ENCODE results near the gene CDH3.

The CDH3 gene

DNA sequence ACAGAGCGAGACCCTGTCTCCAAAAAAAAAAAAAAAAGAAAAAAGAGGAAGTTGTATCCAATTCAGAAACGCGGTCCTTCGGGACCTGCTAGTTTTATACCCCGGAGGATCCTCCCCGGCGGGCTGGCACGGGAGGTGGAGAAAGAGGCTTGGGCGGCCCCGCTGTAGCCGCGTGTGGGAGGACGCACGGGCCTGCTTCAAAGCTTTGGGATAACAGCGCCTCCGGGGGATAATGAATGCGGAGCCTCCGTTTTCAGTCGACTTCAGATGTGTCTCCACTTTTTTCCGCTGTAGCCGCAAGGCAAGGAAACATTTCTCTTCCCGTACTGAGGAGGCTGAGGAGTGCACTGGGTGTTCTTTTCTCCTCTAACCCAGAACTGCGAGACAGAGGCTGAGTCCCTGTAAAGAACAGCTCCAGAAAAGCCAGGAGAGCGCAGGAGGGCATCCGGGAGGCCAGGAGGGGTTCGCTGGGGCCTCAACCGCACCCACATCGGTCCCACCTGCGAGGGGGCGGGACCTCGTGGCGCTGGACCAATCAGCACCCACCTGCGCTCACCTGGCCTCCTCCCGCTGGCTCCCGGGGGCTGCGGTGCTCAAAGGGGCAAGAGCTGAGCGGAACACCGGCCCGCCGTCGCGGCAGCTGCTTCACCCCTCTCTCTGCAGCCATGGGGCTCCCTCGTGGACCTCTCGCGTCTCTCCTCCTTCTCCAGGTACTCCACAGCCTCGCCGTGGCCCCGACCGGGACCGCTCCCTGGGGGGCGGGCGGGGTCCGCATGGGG is at the start of gene CDH3:
Gene CDH3 (plus strand): TSS at position 596 of the 779 bp plus-strand sequence. CDS start 70 bp downstream, at position 666.
- FAIRE-seq (no peak), DNase-seq (ENCODE audit: insufficient read length, low spot score) (no peak)
- TF ChIP-seq POLR2A (IDR thresholded peaks at IDR 0.05; ENCODE audit: low read depth, low read length) = no peak

DNA sequence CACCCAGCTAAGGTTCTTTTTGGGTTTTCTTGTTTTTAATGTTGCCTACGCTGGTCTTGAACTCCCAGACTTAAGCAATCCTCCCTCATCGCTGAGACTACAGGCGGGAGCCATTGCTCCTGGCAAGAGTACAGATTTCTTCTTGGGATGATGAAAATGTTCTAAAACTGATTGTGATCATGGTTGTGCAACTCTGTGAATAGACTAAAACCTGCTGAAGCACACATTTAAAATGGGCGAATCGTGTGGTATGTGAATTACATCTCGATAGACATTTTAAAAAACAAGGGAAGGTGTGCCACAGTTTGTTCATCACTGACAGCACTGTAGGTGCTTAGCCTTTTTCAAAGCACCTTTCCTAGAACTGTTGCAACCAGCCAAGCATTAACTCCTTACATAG is 48.8 kb upstream of the CDH3 start:
- DNase-seq (ENCODE audit: insufficient read length, low spot score) (no peak), FAIRE-seq (no peak)
- TF ChIP-seq POLR2A (IDR thresholded peaks at IDR 0.05; ENCODE audit: low read depth, low read length) = no peak

- no peak for TF ChIP-seq POLR2A (IDR thresholded peaks at IDR 0.05; ENCODE audit: low read depth, low read length)
- FAIRE-seq (no peak), DNase-seq (ENCODE audit: insufficient read length, low spot score) (no peak)
Observed at GRCh38 chr16:68599586-68599985, 45.5 kb upstream of the CDH3 start.

GRCh38 chr16:68605746-68606145 is 39.4 kb upstream of the CDH3 start:
- no peak for TF ChIP-seq POLR2A (IDR thresholded peaks at IDR 0.05; ENCODE audit: low read depth, low read length)
- no peak for FAIRE-seq
- DNase-seq (ENCODE audit: insufficient read length, low spot score) = peak; percentile 31

DNA sequence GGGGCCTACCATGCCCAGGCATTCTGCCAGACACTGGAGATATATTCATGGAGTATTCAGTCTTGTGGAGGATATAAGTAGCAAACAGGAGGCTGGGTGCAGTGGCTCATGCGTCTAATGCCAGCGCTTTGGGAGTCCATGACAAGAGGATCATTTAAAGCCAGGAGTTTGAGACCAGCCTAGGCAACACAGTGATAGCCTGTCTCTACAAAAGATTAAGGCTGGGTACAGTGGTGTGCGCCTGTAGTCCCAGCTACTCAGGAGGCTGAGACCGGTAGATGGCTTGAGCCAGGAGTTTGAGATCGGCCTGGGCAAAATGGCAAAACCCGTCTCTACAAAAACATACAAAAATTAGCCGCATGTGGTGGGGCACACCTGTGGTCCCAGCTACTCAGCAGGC is 37.7 kb upstream of the CDH3 start:
- FAIRE-seq (no peak), DNase-seq (ENCODE audit: insufficient read length, low spot score) (no peak)
- no peak for TF ChIP-seq POLR2A (IDR thresholded peaks at IDR 0.05; ENCODE audit: low read depth, low read length)

DNA sequence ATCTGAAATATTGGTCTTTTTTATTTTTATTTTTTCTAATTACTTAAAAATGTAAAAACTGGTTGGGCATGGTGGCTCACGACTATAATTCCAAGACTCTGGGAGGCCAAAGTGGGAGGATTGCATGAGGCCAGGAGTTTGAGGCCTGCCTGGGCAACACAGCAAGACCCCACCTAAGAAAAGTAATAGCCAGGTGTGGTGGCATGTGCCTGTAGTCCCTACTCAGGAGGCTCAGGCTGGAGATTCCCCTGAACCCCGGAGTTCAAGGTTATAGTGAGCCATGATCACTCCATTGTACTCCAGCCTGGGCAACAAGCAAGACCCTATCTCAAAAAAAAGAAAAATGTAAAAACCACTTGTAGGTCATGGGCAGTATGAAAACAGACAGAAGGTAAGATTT is 36.8 kb upstream of the CDH3 start:
- no peak for TF ChIP-seq POLR2A (IDR thresholded peaks at IDR 0.05; ENCODE audit: low read depth, low read length)

GRCh38 chr16:68612996-68613395 is 32.1 kb upstream of the CDH3 start:
- DNase-seq (ENCODE audit: insufficient read length, low spot score) = no peak
- no peak for FAIRE-seq
- no peak for TF ChIP-seq POLR2A (IDR thresholded peaks at IDR 0.05; ENCODE audit: low read depth, low read length)

More for the DNA sequence above, 36.8 kb upstream of the CDH3 start:
- FAIRE-seq = no peak
- no peak for DNase-seq (ENCODE audit: insufficient read length, low spot score)

- no peak for TF ChIP-seq POLR2A (IDR thresholded peaks at IDR 0.05; ENCODE audit: low read depth, low read length)
- no peak for FAIRE-seq
Observed at GRCh38 chr16:68617734-68618133, 27.4 kb upstream of the CDH3 start.

GRCh38 chr16:68626557-68626956 is 18.6 kb upstream of the CDH3 start:
- no peak for FAIRE-seq

More at GRCh38 chr16:68617734-68618133, 27.4 kb upstream of the CDH3 start:
- DNase-seq (ENCODE audit: insufficient read length, low spot score) = no peak

GRCh38 chr16:68627951-68628425 is 17.1 kb upstream of the CDH3 start:
- FAIRE-seq (no peak), DNase-seq (ENCODE audit: insufficient read length, low spot score) (no peak)
- TF ChIP-seq POLR2A (IDR thresholded peaks at IDR 0.05; ENCODE audit: low read depth, low read length) = no peak

More at GRCh38 chr16:68626557-68626956, 18.6 kb upstream of the CDH3 start:
- no peak for DNase-seq (ENCODE audit: insufficient read length, low spot score)
- no peak for TF ChIP-seq POLR2A (IDR thresholded peaks at IDR 0.05; ENCODE audit: low read depth, low read length)

- no peak for TF ChIP-seq POLR2A (IDR thresholded peaks at IDR 0.05; ENCODE audit: low read depth, low read length)
- FAIRE-seq (no peak), DNase-seq (ENCODE audit: insufficient read length, low spot score) (no peak)
Observed at GRCh38 chr16:68629351-68629910, 15.7 kb upstream of the CDH3 start.

- no peak for DNase-seq (ENCODE audit: insufficient read length, low spot score)
Observed at GRCh38 chr16:68636064-68636560, 9.0 kb upstream of the CDH3 start.

DNA sequence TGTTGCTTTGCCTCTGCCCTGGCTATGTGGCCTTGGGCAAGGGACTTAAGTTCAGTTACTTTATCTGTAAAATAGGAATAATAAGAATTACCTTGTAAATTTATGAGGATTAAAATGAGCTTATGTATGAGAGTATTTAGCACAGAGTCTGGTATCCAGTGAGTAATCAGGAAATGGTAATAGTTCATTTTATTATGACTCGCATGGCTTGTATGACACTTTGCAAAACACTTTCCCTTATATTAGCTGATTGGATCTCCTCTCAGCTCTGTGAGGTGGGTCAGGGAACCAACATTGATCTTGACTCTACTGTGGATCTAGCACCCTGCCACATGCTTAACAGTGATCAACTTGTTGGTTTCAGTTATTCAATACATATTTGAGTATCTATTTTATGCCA is 8.3 kb upstream of the CDH3 start:
- no peak for TF ChIP-seq POLR2A (IDR thresholded peaks at IDR 0.05; ENCODE audit: low read depth, low read length)
- no peak for DNase-seq (ENCODE audit: insufficient read length, low spot score)
- FAIRE-seq = no peak

More at GRCh38 chr16:68636064-68636560, 9.0 kb upstream of the CDH3 start:
- TF ChIP-seq POLR2A (IDR thresholded peaks at IDR 0.05; ENCODE audit: low read depth, low read length) = no peak
- FAIRE-seq = no peak

DNA sequence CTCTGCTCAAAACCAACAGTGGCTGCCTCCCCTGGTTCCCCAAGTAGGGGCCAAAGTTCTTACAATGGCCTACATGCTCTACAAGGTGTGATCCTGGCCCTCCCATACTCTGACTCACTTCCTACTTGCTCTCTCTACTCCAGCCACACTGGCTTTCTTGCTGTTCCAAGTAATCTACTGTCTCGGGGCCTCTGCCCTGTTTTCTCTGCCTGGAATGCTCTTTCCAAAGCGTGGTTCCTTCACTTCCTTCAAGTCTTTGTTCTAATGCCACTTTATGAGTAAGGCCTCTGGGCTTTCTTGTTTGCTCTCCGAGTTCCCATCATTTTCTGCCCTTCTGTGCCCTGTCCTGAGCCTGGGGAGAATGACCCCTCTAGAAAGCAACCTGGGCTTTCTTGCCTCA is 4.1 kb upstream of the CDH3 start:
- TF ChIP-seq POLR2A (IDR thresholded peaks at IDR 0.05; ENCODE audit: low read depth, low read length) = no peak
- FAIRE-seq = peak; percentile 78
- no peak for DNase-seq (ENCODE audit: insufficient read length, low spot score)

DNA sequence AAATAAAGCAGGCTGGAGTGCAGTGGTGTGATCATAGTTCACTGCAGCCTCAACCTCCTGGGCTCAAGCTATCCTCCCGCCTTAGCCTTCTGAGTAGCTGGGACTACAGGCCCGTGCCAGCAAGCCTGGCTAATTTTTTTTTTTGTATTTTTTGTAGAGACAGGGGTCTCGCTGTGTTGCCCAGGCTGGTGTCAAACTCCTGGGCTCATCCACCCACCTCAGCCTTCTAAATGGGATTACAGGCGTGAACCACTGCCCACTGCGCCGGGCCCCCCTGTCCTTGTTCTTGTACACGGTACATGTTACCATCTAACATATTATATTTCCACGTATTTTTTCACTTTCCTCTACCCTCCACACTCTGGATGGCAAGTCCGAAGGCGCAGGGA is 3.1 kb upstream of the CDH3 start:
- no peak for FAIRE-seq
- no peak for DNase-seq (ENCODE audit: insufficient read length, low spot score)
- no peak for TF ChIP-seq POLR2A (IDR thresholded peaks at IDR 0.05; ENCODE audit: low read depth, low read length)
